ENCODE measurements around the gene SYNM.

Gene SYNM

GRCh38 chr15:99086327-99086667 lies 18.6 kb upstream of the SYNM start:
- DNase-seq, result no peak

DNA sequence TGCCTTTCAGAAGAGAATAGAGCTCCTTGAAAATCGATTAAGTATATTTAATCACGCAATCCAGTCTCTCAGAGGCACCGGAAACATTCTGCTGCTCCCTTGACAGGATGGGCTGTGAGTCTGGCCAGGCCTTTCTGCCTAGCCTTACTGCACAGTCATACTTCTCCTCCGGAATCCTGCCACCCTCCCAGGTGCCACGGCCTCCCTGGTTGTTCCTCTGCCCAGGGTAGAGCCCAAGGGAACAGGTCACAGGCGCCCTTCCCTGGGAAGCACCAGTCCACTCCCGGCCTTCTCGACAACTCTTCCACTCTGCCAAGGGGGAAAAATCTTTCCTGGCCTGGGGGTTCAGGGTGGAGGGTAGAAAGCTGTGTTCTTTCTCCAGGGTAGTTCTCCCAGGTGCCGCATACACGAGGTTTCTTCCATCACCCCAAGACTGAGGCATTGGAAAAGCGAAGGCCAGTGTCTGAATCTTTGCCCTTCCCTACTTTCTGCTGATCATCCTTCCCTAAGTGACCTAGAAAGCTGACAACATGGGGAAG lies 17.4 kb upstream of the SYNM start:
- no peak for DNase-seq

GRCh38 chr15:99090011-99090699 lies 14.7 kb upstream of the SYNM start:
- DNase-seq, result no peak

DNA sequence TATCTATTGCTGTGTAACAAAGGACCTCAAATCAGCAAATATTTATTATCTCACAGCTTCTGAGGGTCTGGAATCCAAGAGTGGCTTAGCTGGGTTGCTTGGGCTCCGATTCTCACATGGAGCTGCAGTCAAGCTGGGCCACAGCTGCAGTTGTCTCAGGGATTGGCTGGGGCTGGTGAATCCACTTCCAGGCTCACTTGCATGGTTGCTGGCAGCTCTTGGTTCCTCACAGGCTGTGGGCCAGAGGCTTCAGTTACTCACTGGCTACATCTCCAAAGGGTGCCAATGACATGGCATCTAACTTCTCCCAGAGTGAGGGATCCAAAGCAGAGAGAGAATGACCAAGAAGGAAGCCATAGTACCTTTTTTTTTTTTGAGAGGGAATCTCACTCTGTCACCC lies 13.9 kb upstream of the SYNM start:
- no peak for DNase-seq

GRCh38 chr15:99092554-99093172 lies 12.2 kb upstream of the SYNM start:
- no peak for DNase-seq

DNA sequence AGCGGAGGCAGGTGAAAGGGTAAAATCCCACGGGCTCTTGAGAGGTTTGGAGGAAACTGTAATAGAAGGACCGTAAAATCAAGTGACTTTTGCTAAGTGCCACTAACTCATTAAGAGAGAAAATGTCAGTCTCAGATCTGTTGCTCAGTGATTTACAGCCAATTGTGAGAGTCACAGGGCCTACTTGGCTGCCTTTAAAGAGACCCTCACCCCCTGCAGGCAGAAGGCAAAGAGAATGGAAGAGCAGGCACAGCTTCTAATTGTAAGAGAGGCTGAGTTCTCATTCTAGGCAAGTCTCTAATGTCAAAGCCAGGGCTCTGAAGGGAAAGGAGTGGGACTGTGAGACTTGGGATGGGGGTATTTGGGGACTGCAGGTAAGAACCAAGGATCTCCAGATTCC lies 9.3 kb upstream of the SYNM start:
- DNase-seq, result no peak

DNA sequence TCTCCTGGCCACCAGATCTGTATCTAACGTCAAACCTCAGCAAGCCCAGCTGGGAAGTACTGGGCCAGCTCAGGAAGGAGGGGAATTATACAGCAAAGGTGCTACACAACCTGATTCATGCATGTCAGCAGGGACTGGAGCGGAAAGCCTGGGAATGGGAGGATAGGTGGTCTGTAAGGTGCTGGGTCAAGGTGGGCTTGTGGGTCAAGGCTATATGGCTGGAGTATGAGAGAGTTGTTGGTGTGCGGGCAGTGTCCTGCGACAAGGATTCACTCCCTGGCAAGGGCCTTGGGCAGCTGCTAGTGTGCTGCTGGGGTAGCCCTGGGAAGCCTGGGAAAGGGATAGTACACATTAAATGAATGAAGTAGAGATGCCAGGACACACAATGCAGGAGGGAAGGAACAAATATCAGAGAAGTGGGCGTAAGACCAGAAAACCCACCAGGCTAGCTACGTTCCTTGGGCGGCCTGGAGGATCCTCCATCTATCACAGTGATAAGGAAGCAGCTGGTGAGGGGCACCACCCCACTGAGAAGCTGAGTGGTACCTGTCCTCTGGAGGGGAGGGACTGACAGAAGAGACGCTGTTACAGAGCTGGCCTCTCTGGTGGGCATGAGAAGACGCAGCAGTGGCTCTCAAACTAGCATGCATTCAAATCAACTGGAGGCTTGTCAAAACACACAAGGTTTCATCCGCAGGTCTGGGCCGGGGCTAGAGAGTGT lies 8.5 kb upstream of the SYNM start:
- DNase-seq, result no peak

- DNase-seq, result no peak
Observed at GRCh38 chr15:99096894-99097426, 7.9 kb upstream of the SYNM start.

GRCh38 chr15:99097441-99098410 lies 7.2 kb upstream of the SYNM start:
- no peak for DNase-seq

DNA sequence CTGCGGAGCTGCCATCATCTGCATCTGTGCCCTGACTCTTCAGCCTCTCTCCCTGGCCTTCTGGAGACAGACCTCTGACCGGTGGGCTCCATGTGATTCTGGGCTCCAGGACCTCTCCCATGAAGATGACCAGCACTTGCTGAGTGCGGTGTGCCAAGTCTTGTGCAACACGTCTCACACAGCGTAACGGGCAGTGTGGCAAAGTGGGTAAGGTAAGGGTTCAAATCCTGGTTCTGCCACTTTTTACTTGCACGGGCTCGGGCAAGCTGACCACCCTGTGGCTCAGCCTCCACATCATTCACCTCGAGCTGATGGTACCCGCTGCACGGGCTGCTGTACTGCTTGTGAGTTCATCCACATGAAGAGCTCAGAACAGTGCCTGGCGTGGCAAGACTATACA lies 6.5 kb upstream of the SYNM start:
- DNase-seq, result no peak

GRCh38 chr15:99098991-99099390 lies 5.9 kb upstream of the SYNM start:
- DNase-seq, result no peak

DNA sequence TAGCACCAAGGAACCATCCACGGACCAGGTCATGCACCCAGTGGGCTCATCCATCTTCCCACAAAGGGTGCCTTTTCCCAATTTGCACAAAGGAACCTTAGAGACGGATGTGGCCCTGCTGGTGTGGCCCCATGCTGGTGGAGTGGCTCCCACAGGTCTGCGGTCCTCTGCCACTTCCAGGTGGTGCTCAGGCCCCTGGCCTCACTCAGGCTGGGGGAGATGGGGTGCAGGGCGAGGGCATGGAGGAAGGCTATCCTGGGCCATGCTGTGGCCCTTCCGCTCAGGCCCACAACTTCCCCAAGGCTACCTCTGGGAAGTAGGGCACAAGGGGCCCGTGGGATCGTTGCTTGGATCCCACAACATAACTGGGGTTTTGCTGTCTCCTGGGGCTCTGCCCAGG lies 5.2 kb upstream of the SYNM start:
- no peak for DNase-seq

DNA sequence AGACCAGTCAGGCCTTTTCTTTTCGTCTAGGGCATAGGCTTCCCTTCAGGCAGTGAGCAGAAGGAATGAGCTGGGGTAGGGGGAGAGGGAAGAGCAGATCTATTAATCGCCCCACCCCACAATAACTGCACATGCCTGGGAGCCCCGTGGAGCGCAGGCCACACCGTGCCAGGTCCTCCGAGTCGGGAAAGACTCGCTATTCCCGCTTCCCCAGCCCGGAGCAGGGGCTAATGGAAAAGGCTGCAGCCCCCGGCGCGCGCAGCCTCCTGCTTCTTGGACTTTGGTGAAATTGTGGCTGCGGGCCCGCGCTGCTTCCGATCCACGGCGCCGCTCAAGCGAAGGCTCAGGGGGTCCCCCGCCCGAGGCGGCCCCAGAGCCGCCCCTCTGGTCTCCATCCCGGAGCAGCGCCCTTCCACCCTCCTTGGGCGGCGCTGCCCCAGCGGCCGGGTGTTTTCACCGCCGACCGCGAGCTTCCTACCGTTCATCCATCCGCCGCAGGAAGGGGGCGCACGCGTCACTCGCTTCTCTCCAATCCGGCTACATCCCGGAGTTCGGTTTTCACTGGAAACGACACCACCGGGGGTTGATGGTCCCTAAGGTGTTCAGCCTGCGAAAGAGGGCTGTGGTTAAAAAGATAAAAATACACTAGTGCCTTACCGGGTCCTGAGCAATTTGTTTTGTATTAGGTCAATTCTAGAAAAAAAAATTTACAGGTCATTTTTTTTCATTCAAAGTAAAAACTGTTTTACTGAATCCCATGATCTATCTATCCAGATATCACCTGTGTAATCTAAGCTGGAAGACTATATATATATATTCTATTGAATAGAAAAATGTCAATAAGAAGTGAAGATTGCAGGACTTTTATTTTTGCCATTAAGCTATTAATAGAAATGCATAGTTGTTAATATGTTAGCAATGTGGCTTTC lies 4.4 kb upstream of the SYNM start:
- peak; percentile 52 for DNase-seq

GRCh38 chr15:99101501-99101900 lies 3.4 kb upstream of the SYNM start:
- no peak for DNase-seq

DNA sequence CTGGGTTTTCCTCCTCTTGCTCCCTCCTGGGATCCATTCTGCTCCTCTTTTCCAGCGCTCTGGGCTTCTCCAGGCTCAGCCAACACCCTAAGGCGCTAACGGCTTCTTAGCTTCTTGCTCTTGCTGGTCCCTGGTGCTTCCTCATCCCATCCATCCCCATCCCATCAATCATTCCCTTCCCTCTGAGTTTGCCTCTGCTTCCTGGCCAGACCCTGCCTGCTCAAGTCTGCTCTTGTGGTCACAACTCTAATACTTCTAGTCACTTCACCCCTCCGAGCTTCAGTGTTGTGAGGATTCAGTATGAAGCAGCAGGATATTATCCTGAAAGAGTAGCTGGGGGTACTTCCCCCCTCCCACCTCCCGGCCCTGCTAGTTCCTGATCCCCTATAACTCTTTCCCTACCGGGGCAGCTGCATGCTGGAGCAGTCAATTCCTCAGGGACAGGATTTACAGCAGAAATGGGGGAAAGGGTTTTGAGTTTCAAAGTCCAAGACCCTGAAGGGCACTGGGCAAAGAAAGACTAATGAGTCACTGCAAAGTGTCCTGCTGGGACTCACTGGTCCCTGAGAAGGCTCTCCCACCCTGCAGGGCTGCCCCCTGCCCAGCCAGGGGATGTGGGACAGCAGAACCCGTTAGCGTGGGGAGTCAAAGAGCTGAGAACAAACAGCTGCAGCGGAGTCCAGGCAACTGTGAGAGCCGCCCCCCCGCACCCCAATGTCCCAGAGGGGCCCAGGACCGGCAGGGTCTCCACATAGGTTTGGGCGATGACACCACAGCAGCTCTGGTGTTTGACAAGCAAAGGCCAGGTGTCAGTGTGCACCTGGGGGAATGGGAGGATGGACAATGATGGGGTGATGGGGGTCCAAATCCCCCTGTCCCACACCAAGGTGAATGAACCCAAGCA lies 2.3 kb upstream of the SYNM start:
- DNase-seq, result no peak

DNA sequence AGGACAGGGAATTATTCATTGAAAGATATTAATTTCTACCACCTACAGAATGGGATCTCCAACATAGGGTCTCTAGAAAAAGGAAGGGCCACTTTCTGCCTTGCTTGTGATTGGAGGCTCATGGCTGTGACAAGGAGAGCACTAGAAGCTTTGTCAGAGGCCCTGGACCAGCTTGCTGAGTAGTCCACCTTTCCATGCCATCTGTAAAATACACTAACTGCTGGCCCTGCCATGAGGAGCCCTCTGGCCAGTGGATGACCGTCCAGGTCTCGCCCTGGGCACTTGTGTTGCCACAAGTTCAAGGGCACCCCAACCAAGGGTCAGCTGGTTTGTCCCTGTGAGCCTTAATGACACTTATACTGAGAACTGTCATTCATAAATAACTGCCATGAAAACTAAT lies 1.6 kb upstream of the SYNM start:
- no peak for DNase-seq

DNA sequence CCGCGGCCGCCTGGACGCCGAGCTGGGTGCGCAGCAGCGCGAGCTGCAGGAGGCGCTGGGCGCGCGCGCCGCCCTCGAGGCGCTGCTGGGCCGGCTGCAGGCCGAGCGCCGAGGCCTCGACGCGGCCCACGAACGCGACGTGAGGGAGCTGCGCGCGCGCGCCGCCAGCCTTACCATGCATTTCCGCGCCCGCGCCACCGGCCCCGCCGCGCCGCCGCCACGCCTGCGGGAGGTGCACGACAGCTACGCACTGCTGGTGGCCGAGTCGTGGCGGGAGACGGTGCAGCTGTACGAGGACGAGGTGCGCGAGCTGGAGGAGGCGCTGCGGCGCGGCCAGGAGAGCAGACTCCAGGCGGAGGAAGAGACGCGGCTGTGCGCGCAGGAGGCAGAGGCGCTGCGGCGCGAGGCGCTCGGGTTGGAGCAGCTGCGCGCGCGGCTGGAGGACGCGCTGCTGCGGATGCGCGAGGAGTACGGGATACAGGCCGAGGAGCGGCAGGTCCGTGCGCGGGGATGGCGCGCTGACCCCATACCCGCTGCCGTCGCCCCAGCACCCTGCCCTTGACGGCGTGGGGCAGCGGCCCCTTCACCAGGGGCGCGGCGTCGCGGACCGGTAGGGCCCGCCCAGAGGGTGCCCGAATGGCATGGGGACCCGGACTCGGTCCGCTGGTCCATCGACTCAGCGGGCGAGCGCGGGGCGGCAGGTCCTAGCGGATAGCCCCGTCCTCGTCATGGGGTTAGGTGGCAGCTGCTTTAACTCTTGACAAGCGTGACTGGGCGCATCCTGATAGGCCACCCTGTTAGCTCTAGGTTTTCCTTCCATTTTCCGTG lies 848 bp downstream of the SYNM start:
- peak; percentile 23 for DNase-seq

DNA sequence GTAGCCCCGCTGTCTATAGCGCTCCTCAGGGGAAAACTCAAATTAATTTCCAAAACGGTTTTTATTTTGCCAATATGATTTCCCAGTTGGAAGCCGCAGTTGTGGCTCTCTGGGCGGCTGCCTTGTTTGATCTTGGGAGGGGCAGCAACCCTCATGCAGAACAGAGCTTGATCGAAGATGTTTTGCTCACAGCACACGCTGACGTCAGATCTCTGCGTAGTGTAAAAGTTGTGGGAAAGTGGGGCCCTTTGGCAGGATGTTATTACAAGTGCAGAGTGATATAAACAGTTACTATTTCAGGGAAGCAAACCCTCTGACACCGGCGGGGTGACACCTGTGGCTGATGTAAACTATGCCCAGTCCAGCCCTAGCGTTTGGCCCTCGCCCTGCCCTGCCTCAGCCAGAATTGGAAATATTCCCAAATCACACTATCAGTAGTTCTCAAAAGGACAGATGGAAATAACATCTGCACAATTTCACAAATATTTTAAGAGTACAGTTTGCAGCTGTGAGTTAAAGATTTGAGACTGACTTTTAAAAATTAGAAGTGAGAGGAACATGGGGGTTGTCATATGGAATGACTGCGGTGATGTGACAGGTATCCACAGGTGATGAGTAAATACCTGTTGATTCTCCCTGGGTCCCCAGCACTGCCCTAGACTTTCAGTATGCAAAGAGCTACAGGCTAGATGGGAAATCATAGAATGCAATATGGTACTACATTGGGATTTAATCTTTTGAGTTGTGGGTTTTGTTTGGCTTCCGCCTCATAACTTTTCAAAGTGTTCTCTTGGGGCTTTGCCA lies 1.7 kb downstream of the SYNM start:
- no peak for DNase-seq

- no peak for DNase-seq
Observed at GRCh38 chr15:99108993-99109392, 4.1 kb downstream of the SYNM start.
